ENCODE results near the gene RSPH10B2.
"Not testable (repeated sequence)": the region's sequence is repeated elsewhere in the genome, so short reads cannot be mapped to it uniquely, and the experiment has no call there.

- not testable (repeated sequence) for TF ChIP-seq CTCF (IDR thresholded peaks at IDR 0.05; ENCODE audit: low read depth, low read length, poor library complexity, severe bottlenecking); EZH2phosphoT487 (IDR thresholded peaks at IDR 0.05; ENCODE audit: borderline replicate concordance, low read length)
Observed at GRCh38 chr7:6789353-6789752, 35.5 kb downstream of the RSPH10B2 start.

All from DOHH2 (cell line).